SK-N-SH (cell line): ENCODE measurements around the gene PCSK2. TPM values are rescaled to one million over a fixed set of nuclear protein-coding genes. Genes with fewer than 3 reads are reported as not detected.

Source experiments
- CTCF ChIA-PET: fragments of 300-600, 350-600 bp; formaldehyde crosslinking; extraction: SDS; loops from one replicate; lab custom pipeline; 2021; lab: Yijun Ruan, JAX
- POLR2A ChIA-PET: fragments of 350-600 bp; sonication (Branson Sonifier 250); formaldehyde crosslinking; extraction: SDS; loops from one replicate; lab custom pipeline; 2020; ENCODE audit warnings: antibody characterized with exemption, inconsistent platforms; lab: Yijun Ruan, JAX
- DNase-seq: peaks from one replicate; pipeline ENCODE4 v3.0.0; 2012
- H2AFZ ChIP-seq: fragments of 200-600 bp; sonication (generic); 2 replicates; pipeline ENCODE4 v1.8.1; 2016; ENCODE audit warnings: antibody characterized with exemption, mild to moderate bottlenecking, low read depth
- H3F3A ChIP-seq: fragments of 200-600 bp; sonication (generic); replicated peaks from 2 replicates; pipeline ENCODE3; 2016; ENCODE audit warnings: antibody characterized with exemption, mild to moderate bottlenecking; ENCODE audit not compliant: insufficient read depth
- H3K27ac ChIP-seq, 2 experiments: fragments of 200-500 bp in 1 of 2; fragments of 200-600 bp in 1 of 2; sonication (Bioruptor generic) in 1 of 2; sonication (generic), shearing (Covaris generic) in 1 of 2; 2 replicates each; pipeline versions ENCODE4 v1.5.1 to v1.6.1; 2014 to 2016; ENCODE audit warnings: low read depth in 2 of 2, inconsistent platforms in 1 of 2, low read length in 1 of 2, mild to moderate bottlenecking in 1 of 2, mixed read lengths in 1 of 2
- H3K27me3 ChIP-seq: fragments of 200-600 bp; sonication (generic), shearing (Covaris generic); 2 replicates; pipeline ENCODE4 v1.6.1; 2016; ENCODE audit warnings: mixed run types; ENCODE audit not compliant: insufficient read depth
- H3K36me3 ChIP-seq, 2 experiments: fragments of 200-500 bp in 1 of 2; fragments of 200-600 bp in 1 of 2; sonication (Bioruptor generic) in 1 of 2; sonication (generic) in 1 of 2; replicated peaks in 1 of 2; 2 replicates each; pipeline versions ENCODE3 to v1.5.1; 2014 to 2016; ENCODE audit warnings: low read length in 1 of 2, mild to moderate bottlenecking in 1 of 2; ENCODE audit not compliant: insufficient read depth in 2 of 2, control insufficient read depth in 1 of 2
- H3K4me1 ChIP-seq, 2 experiments: fragments of 200-500 bp in 1 of 2; fragments of 200-600 bp in 1 of 2; sonication (Bioruptor generic) in 1 of 2; sonication (generic), shearing (Covaris generic) in 1 of 2; 2 replicates each; pipeline versions ENCODE4 v1.5.1 to v1.6.1; 2014 to 2016; ENCODE audit warnings: low read depth in 1 of 2, low read length in 1 of 2, mixed run types in 1 of 2; ENCODE audit not compliant: insufficient read depth in 2 of 2, control insufficient read depth in 1 of 2
- H3K4me2 ChIP-seq: fragments of 200-600 bp; sonication (generic), shearing (Covaris generic); 2 replicates; pipeline ENCODE4 v1.6.1; 2017; ENCODE audit warnings: mixed run types
- H3K4me3 ChIP-seq, 2 experiments: fragments of 200-500 bp in 1 of 2; fragments of 200-600 bp in 1 of 2; sonication (Bioruptor generic) in 1 of 2; sonication (generic), shearing (Covaris generic) in 1 of 2; 2 replicates each; pipeline versions ENCODE4 v1.5.1 to v1.8.1; 2014 to 2016; ENCODE audit warnings: low read depth in 2 of 2, inconsistent platforms in 1 of 2, low read length in 1 of 2, mild to moderate bottlenecking in 1 of 2, mixed read lengths in 1 of 2, moderate library complexity in 1 of 2
- H3K79me2 ChIP-seq: fragments of 200-600 bp; sonication (generic); 2 replicates; pipeline ENCODE4 v1.8.1; 2017; ENCODE audit warnings: mild to moderate bottlenecking; ENCODE audit not compliant: insufficient read depth
- H3K9ac ChIP-seq: fragments of 200-600 bp; sonication (generic); 2 replicates; pipeline ENCODE4 v1.6.1; 2017; ENCODE audit warnings: mixed run types
- H3K9me2 ChIP-seq: fragments of 200-600 bp; sonication (generic); 2 replicates; pipeline ENCODE4 v1.6.1; 2017; ENCODE audit warnings: mixed run types
- H3K9me3 ChIP-seq: fragments of 200-600 bp; sonication (generic); 2 replicates; pipeline ENCODE4 v1.6.1; 2017; ENCODE audit warnings: mixed run types, mild to moderate bottlenecking, moderate library complexity
- H4K20me1 ChIP-seq: fragments of 200-600 bp; sonication (generic); 2 replicates; pipeline ENCODE4 v1.6.1; 2017; ENCODE audit warnings: mild to moderate bottlenecking, mixed run types; ENCODE audit not compliant: insufficient read depth
- ELF1 ChIP-seq: IDR thresholded peaks from 2 replicates; pipeline ENCODE4 v1.4.0; 2012
- FOSL2 ChIP-seq: IDR thresholded peaks from 2 replicates; pipeline ENCODE4 v1.4.0; 2012; ENCODE audit warnings: low read depth, mild to moderate bottlenecking, moderate library complexity, borderline replicate concordance
- GABPA ChIP-seq: IDR thresholded peaks from 2 replicates; pipeline ENCODE4 v1.4.0; 2012; ENCODE audit warnings: low read depth, mild to moderate bottlenecking
- GATA2 ChIP-seq: sonication (generic); formaldehyde crosslinking; IDR thresholded peaks from 2 replicates; pipeline ENCODE4 v1.5.0; 2020; ENCODE audit warnings: mild to moderate bottlenecking, missing genetic modification reagents
- MEF2A ChIP-seq: IDR thresholded peaks from 2 replicates; pipeline ENCODE4 v1.4.0; 2012; ENCODE audit warnings: low read depth, borderline replicate concordance
- MXI1 ChIP-seq: IDR thresholded peaks from 2 replicates; pipeline ENCODE4 v1.6.1; 2012; ENCODE audit warnings: mild to moderate bottlenecking, low read depth, low read length, improper control_type of control experiment
- RCOR1 ChIP-seq: fragments of 150-350 bp; IDR thresholded peaks from 2 replicates; pipeline ENCODE4 v1.6.1; 2017; ENCODE audit warnings: antibody characterized with exemption, low read length
- RFX5 ChIP-seq: IDR thresholded peaks from 2 replicates; pipeline ENCODE4 v1.6.1; 2012; ENCODE audit warnings: mild to moderate bottlenecking, improper control_type of control experiment, low read length
- YY1 ChIP-seq: IDR thresholded peaks from 2 replicates; pipeline ENCODE4 v1.4.0; 2012; ENCODE audit warnings: low read depth, mild to moderate bottlenecking
- WGBS: methylation state at CpG from one replicate; pipeline ENCODE4 v1.1.6; 2017; ENCODE audit warnings: low lambda C conversion rate; 5-methylcytosine and 5-hydroxymethylcytosine counted together
- polyA plus RNA-seq, 3 experiments: library from polyadenylated mRNA; depleted of rRNA; stranded (reverse); fragments of >200 nt; gene quantifications; 2 replicates each; pipeline ENCODE4 v1.2.3, GENCODE V29; 2012
- TF ChIP-seq, protein P1 (sequence below): IDR thresholded peaks from 2 replicates; pipeline ENCODE4 v1.4.0; 2012; ENCODE audit warnings: low read depth, borderline replicate concordance
- TF ChIP-seq, protein P2 (sequence below): fragments of 150-350 bp; IDR thresholded peaks from 2 replicates; pipeline ENCODE4 v1.6.1; 2016; ENCODE audit warnings: mild to moderate bottlenecking, low read depth, low read length

PCSK2 gene
- polyA plus RNA-seq, 1 of the 3 experiments (the other 2 are of a cell fraction) = not detected

DNA sequence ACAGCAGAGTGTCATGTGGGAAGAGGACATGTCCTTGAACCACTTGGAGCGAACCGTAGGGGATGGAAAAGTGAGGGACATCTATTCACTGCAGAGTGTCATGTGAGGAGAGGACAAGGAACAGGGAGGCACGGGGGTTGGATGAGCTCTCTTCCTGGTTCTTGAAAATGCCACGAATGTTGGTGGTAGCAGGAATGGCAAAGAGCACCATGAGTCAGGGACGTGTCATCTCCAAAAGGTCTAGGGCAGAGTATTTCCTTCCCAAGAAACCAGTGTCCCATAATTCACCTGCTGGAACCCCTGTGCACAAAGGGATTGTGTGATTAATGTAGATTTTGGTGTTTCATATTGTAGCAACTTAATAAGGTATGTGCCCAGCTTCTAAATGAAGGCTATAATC, 167.6 kb downstream of the PCSK2 start:
- H4K20me1 ChIP-seq = no peaks in the 10 kb centered on the region
- TF ChIP-seq FOSL2 (no peak), ELF1 (no peak)
- no peaks in the 10 kb centered on the region for H3K9me3 ChIP-seq
- H3K4me1 ChIP-seq = no peaks in the 10 kb centered on the region
- DNase-seq = no peak
- no peaks in the 10 kb centered on the region for H3K27me3 ChIP-seq
- POLR2A ChIA-PET = no interaction called here
- H3K27ac ChIP-seq = no peak overlapping the region
- H3K36me3 ChIP-seq = no peaks in the 10 kb centered on the region
- CTCF ChIA-PET = interaction anchor here (1.5 kb wide), 1 partner anchor 38 kb away, joined by 5 read pairs; no protein-coding TSS in a partner anchor
- no peak overlapping the region for H3K4me2 ChIP-seq
- no peak overlapping the region for H2AFZ ChIP-seq
- no peak overlapping the region for H3K9ac ChIP-seq
- no peak overlapping the region for H3K4me3 ChIP-seq
- no peaks in the 10 kb centered on the region for H3K9me2 ChIP-seq
- WGBS = 35% methylated on average over 5 of the region's 5 CpGs
- no peaks in the 10 kb centered on the region for H3F3A ChIP-seq
- H3K79me2 ChIP-seq = no peaks in the 10 kb centered on the region

DNA sequence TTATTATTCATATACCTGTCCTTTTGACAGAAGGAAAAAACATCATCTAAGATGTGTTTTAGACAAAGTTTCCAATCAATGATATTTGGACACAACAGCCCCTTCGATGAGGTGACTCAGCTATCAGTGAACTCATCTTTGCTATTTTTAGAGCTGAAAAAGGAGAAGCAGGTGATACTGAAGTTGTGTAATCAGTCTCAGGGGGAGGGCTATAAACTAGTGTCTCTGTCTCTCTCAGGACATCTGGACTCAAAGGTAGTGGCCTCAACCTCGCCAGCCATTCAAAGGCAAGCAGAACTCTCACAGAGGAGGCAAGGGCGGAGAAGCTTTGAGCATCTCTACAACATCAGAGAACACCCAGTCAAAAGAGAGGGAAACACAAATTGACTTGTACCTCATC, 168.9 kb downstream of the PCSK2 start:
- Histone ChIP-seq H3F3A (no peaks in the 10 kb centered on the region), H3K9me3 (no peaks in the 10 kb centered on the region), H3K27ac (no peak overlapping the region), H3K79me2 (no peaks in the 10 kb centered on the region), H3K4me3 (no peak overlapping the region), H3K9ac (no peak overlapping the region), H3K27me3 (no peaks in the 10 kb centered on the region), H3K4me2 (no peak overlapping the region), H4K20me1 (no peaks in the 10 kb centered on the region), H2AFZ (no peak overlapping the region), H3K4me1 (no peaks in the 10 kb centered on the region), H3K9me2 (no peaks in the 10 kb centered on the region), H3K36me3 (no peaks in the 10 kb centered on the region)
- ChIA-PET CTCF (interaction anchor here (1.1 kb wide), 1 partner anchor 594 kb away, joined by 3 read pairs; no protein-coding TSS in a partner anchor), POLR2A (no interaction called here)
- TF ChIP-seq, protein P1, sequence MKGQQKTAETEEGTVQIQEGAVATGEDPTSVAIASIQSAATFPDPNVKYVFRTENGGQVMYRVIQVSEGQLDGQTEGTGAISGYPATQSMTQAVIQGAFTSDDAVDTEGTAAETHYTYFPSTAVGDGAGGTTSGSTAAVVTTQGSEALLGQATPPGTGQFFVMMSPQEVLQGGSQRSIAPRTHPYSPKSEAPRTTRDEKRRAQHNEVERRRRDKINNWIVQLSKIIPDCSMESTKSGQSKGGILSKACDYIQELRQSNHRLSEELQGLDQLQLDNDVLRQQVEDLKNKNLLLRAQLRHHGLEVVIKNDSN = no peak
- TF ChIP-seq GATA2 (CRISPR knock-in tag) (no peak), MXI1 (no peak), MEF2A (no peak), GABPA (no peak), RCOR1 (no peak), FOSL2 (no peak), YY1 (no peak), RFX5 (no peak)
- TF ChIP-seq, protein P2, sequence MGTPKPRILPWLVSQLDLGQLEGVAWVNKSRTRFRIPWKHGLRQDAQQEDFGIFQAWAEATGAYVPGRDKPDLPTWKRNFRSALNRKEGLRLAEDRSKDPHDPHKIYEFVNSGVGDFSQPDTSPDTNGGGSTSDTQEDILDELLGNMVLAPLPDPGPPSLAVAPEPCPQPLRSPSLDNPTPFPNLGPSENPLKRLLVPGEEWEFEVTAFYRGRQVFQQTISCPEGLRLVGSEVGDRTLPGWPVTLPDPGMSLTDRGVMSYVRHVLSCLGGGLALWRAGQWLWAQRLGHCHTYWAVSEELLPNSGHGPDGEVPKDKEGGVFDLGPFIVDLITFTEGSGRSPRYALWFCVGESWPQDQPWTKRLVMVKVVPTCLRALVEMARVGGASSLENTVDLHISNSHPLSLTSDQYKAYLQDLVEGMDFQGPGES = no peak
- WGBS = 3% methylated on average over 3 of the region's 3 CpGs
- DNase-seq = no peak
